MCF 10A (cell line): Measurements from ENCODE around the gene NR1I3. TPM values are rescaled to one million over a fixed set of nuclear protein-coding genes. Genes with fewer than 3 reads are reported as not detected.
"Not testable (repeated sequence)": the region's sequence is repeated elsewhere in the genome, so short reads cannot be mapped to it uniquely, and the experiment has no call there.

Experiments used
- BruUV-seq: library from RNA; stranded (reverse); fragments of 400-500 nt; replicated peaks from 2 replicates; lab custom pipeline; 2021; lab: Mats Ljungman, UMichigan
- CTCF ChIA-PET: fragments of 300-600 bp; sonication (Branson Sonifier 250); formaldehyde crosslinking; extraction: SDS; loops from one replicate; lab custom pipeline; 2021; ENCODE audit warnings: antibody characterized with exemption, inconsistent platforms; lab: Yijun Ruan, JAX
- POLR2A ChIA-PET: fragments of 300-600, 350-650 bp; sonication (Branson Sonifier 250); formaldehyde crosslinking; extraction: SDS; loops from one replicate; lab custom pipeline; 2020; ENCODE audit warnings: antibody characterized with exemption, inconsistent platforms; lab: Yijun Ruan, JAX
- DNase-seq: peaks from one replicate; pipeline ENCODE4 v3.0.0-alpha.2; 2018; ENCODE audit not compliant: unreplicated experiment
- H3K27ac Mint-ChIP-seq: one replicate; pipeline ENCODE4 v1.8.0; 2022; ENCODE audit warnings: mild to moderate bottlenecking, low read depth, mixed read lengths; ENCODE audit not compliant: unreplicated experiment
- H3K27me3 Mint-ChIP-seq: one replicate; pipeline ENCODE4 v1.8.0; 2022; ENCODE audit warnings: mixed read lengths; ENCODE audit not compliant: insufficient read depth, unreplicated experiment
- H3K36me3 Mint-ChIP-seq: one replicate; pipeline ENCODE4 v1.8.0; 2022; ENCODE audit warnings: mild to moderate bottlenecking, moderate library complexity, mixed read lengths; ENCODE audit not compliant: insufficient read depth, unreplicated experiment
- H3K4me1 Mint-ChIP-seq: one replicate; pipeline ENCODE4 v1.8.0; 2022; ENCODE audit warnings: mixed read lengths; ENCODE audit not compliant: insufficient read depth, unreplicated experiment
- H3K4me3 Mint-ChIP-seq: one replicate; pipeline ENCODE4 v1.8.0; 2022; ENCODE audit warnings: mild to moderate bottlenecking, moderate library complexity, mixed read lengths; ENCODE audit not compliant: unreplicated experiment
- H3K9me3 Mint-ChIP-seq: one replicate; pipeline ENCODE4 v1.8.0; 2022; ENCODE audit warnings: mixed read lengths; ENCODE audit not compliant: unreplicated experiment
- CTCF ChIP-seq: fragments of 200-600 bp; IDR thresholded peaks from one replicate; pipeline ENCODE4 v1.8.0; 2022; ENCODE audit warnings: antibody characterized with exemption, mild to moderate bottlenecking; ENCODE audit not compliant: unreplicated experiment
- intact Hi-C: fragments of 100-400 bp; cut with micrococcal nuclease; formaldehyde crosslinking; loops from 2 replicates; pipeline ENCODE4 v1.14.1; 2022
- total RNA-seq: library from RNA; stranded (reverse); gene quantifications from 2 replicates; pipeline ENCODE4 v1.2.3, GENCODE V29; 2022

Gene NR1I3
- total RNA-seq, 1 experiment from 2014 or later, result not detected

- POLR2A ChIA-PET, result interaction anchor here (1.1 to 1.2 kb wide), 2 partner anchors 10 to 120 kb away, joined by 3 to 6 read pairs; no protein-coding TSS in a partner anchor
- intact Hi-C loops, result no loop called here
- H3K4me1 Mint-ChIP-seq, result no peaks in the 10 kb centered on the region
- TF ChIP-seq CTCF, result no peak
- H3K27me3 Mint-ChIP-seq, result peaks cover 50% of the 10 kb centered on the region
- H3K36me3 Mint-ChIP-seq, result no peaks in the 10 kb centered on the region
- CTCF ChIA-PET, result interaction anchor here (1.1 to 6.2 kb wide), 4 partner anchors 12 to 40 kb away, joined by 3 to 46 read pairs (median 13); partner anchors contain the start of gene TOMM40L
- H3K27ac Mint-ChIP-seq, result no peak overlapping the region
- peaks cover 24% of the 10 kb centered on the region for H3K9me3 Mint-ChIP-seq
- no peak for DNase-seq
- peak overlapping the region; percentile 50 for H3K4me3 Mint-ChIP-seq
- no TSS peak for BruUV-seq
Measured at GRCh38 chr1:161259345-161259702, 21.3 kb upstream of the NR1I3 start.

- ChIA-PET CTCF (interaction anchor here (0.6 to 6.2 kb wide), 8 partner anchors 10 to 57 kb away, joined by 3 to 46 read pairs (median 4); partner anchors contain the start of genes NDUFS2 and TOMM40L), POLR2A (interaction anchor here (1.1 to 1.2 kb wide), 2 partner anchors 11 to 121 kb away, joined by 3 to 6 read pairs; no protein-coding TSS in a partner anchor)
- H3K36me3 Mint-ChIP-seq, result no peaks in the 10 kb centered on the region
- DNase-seq, result peak; percentile 56
- H3K9me3 Mint-ChIP-seq, result peaks cover 24% of the 10 kb centered on the region
- peaks cover 50% of the 10 kb centered on the region for H3K27me3 Mint-ChIP-seq
- no TSS peak for BruUV-seq
- TF ChIP-seq CTCF, result no peak
- no peak within 1 kb of the TSS for H3K27ac Mint-ChIP-seq
- peak within 1 kb of the TSS; percentile 50 for H3K4me3 Mint-ChIP-seq
- no peaks in the 10 kb centered on the region for H3K4me1 Mint-ChIP-seq
- intact Hi-C loops, result no loop called here
Measured at GRCh38 chr1:161258439-161259344, 20.7 kb upstream of the NR1I3 start, which contains the start of gene PCP4L1. Gene PCP4L1 (plus strand): TSS chr1:161258745. CDS start chr1:161258975, 230 bp downstream.

- H3K36me3 Mint-ChIP-seq, POLR2A ChIA-PET, H3K4me3 Mint-ChIP-seq, BruUV-seq, intact Hi-C loops, H3K4me1 Mint-ChIP-seq, H3K27ac Mint-ChIP-seq: not testable (repeated sequence)
- peaks cover 24% of the 10 kb centered on the region for H3K9me3 Mint-ChIP-seq
- CTCF ChIA-PET, result interaction anchor here (1.3 to 6.2 kb wide), 3 partner anchors 9 to 34 kb away, joined by 3 to 46 read pairs (median 21); partner anchors contain the start of gene TOMM40L
- peaks cover 44% of the 10 kb centered on the region for H3K27me3 Mint-ChIP-seq
- DNase-seq, result peak; percentile 25
Measured at GRCh38 chr1:161257109-161257508, 19.1 kb upstream of the NR1I3 start.

- CTCF ChIA-PET, result interaction anchor here (1.5 to 6.2 kb wide), 3 partner anchors 13 to 35 kb away, joined by 3 to 46 read pairs (median 21); partner anchors contain the start of gene TOMM40L
- H3K36me3 Mint-ChIP-seq, intact Hi-C loops, H3K4me3 Mint-ChIP-seq, H3K4me1 Mint-ChIP-seq, BruUV-seq, H3K27ac Mint-ChIP-seq, DNase-seq: not testable (repeated sequence)
- H3K9me3 Mint-ChIP-seq, result peaks cover 24% of the 10 kb centered on the region
- POLR2A ChIA-PET, result interaction anchor here (0.8 kb wide), 1 partner anchor 67 kb away, joined by 3 read pairs; no protein-coding TSS in a partner anchor
- H3K27me3 Mint-ChIP-seq, result peaks cover 34% of the 10 kb centered on the region
Measured at GRCh38 chr1:161255955-161256520, 18.0 kb upstream of the NR1I3 start.

- peaks cover 24% of the 10 kb centered on the region for H3K9me3 Mint-ChIP-seq
- CTCF ChIA-PET, result interaction anchor here (1.5 kb wide), 1 partner anchor 12 kb away, joined by 3 read pairs; no protein-coding TSS in a partner anchor
Measured at GRCh38 chr1:161255302-161255701, 17.3 kb upstream of the NR1I3 start.

More at GRCh38 chr1:161255302-161255701, 17.3 kb upstream of the NR1I3 start:
- POLR2A ChIA-PET, H3K27ac Mint-ChIP-seq, BruUV-seq, H3K36me3 Mint-ChIP-seq, DNase-seq, H3K4me3 Mint-ChIP-seq, H3K4me1 Mint-ChIP-seq, intact Hi-C loops: not testable (repeated sequence)
- H3K27me3 Mint-ChIP-seq, result peaks cover 26% of the 10 kb centered on the region
